Measurements from ENCODE around the gene TMC1.

Gene TMC1

DNA sequence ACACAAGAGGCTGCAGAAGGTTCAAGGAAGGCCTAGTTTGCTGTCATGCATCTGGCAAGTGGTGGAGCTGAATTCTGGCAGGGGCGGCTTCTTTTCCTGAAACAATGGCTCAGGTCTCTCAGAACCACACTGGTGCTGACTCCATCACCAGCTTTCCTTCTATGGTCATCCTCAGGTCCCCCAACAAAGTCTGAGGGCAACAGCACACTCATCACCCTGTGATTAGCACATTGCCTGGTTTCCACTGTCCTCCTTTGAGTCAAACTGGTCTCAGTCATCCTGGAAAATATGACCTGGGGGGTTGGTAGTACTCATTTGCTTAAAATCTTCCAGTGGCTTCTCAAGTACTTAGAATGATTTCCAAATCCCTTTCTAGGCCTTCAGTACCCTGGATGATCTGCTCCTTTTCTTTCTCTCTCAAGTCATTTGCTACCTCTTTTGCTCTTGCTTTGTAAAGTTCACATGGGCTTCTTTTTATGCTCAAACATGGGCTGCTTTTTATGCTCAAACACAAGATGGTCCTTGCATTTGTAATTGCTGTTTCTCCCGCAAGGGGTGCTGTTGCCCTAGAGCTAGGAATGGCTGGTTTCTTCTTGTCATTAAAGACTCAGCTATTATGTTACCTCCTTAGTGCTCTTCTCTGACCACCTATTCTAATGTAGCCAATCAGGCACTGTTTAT, 286.5 kb downstream of the TMC1 start:
- TF ChIP-seq, protein P1, sequence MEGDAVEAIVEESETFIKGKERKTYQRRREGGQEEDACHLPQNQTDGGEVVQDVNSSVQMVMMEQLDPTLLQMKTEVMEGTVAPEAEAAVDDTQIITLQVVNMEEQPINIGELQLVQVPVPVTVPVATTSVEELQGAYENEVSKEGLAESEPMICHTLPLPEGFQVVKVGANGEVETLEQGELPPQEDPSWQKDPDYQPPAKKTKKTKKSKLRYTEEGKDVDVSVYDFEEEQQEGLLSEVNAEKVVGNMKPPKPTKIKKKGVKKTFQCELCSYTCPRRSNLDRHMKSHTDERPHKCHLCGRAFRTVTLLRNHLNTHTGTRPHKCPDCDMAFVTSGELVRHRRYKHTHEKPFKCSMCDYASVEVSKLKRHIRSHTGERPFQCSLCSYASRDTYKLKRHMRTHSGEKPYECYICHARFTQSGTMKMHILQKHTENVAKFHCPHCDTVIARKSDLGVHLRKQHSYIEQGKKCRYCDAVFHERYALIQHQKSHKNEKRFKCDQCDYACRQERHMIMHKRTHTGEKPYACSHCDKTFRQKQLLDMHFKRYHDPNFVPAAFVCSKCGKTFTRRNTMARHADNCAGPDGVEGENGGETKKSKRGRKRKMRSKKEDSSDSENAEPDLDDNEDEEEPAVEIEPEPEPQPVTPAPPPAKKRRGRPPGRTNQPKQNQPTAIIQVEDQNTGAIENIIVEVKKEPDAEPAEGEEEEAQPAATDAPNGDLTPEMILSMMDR (IDR thresholded peaks at IDR 0.05; ENCODE audit: poor library complexity, severe bottlenecking) = peak; percentile 32
- ATAC-seq (ENCODE audit: low read depth) = no peak
- DNase-seq (ENCODE audit: low spot score) = no peak
- Histone ChIP-seq H3K4me3 (ENCODE audit: severe bottlenecking) (no peak overlapping the region), H3K27me3 (ENCODE audit: insufficient read depth, poor library complexity, severe bottlenecking) (no peaks in the 10 kb centered on the region), H3K9me3 (ENCODE audit: severe bottlenecking) (no peaks in the 10 kb centered on the region), H3K4me1 (ENCODE audit: insufficient read depth, poor library complexity, severe bottlenecking) (no peaks in the 10 kb centered on the region), H3K36me3 (ENCODE audit: low read depth) (no peaks in the 10 kb centered on the region), H3K27ac (ENCODE audit: poor library complexity, severe bottlenecking) (no peak overlapping the region)

DNA sequence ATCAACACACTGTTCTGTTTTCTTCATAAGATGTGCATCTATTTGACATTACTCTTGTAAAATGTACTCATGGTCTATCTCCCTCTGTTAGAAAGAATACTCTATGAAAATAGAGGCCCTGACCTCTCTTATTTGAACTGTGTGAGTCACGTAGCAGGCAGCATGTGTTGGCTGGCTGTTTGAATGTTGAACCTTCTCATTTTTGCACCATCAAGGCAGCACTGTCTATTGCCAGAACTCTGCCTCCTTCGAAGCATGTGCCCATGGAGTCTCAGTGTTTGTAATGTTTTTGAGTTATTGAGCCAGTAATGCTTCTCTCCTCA, 287.0 kb downstream of the TMC1 start:
- no peaks in the 10 kb centered on the region for H3K9me3 ChIP-seq (ENCODE audit: severe bottlenecking)
- no peaks in the 10 kb centered on the region for H3K27me3 ChIP-seq (ENCODE audit: insufficient read depth, poor library complexity, severe bottlenecking)
- TF ChIP-seq, protein P1 (IDR thresholded peaks at IDR 0.05; ENCODE audit: poor library complexity, severe bottlenecking) = peak; percentile 19
- H3K4me1 ChIP-seq (ENCODE audit: insufficient read depth, poor library complexity, severe bottlenecking) = no peaks in the 10 kb centered on the region
- no peak overlapping the region for H3K27ac ChIP-seq (ENCODE audit: poor library complexity, severe bottlenecking)
- ATAC-seq (ENCODE audit: low read depth) (no peak), DNase-seq (ENCODE audit: low spot score) (no peak)
- H3K4me3 ChIP-seq (ENCODE audit: severe bottlenecking) = no peak overlapping the region
- no peaks in the 10 kb centered on the region for H3K36me3 ChIP-seq (ENCODE audit: low read depth)

DNA sequence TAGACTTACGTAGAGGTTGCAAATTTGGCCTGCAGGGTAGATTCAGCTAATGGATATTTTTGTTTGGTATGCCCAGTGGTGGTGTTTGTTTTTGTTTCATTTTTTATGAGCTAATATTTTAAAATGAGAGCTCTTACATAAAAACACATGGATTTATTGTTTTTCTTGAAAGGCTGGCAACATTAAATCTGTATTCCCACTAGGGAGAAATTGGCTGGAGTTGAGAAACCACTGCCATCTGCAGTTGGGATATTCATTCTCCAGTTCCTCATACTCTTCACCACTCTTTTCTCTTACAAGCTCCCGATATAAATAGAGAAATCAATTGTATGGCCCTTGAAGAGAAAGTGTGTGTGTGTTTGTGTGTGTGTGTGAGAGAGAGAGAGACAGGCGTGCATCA, 288.2 kb downstream of the TMC1 start:
- Histone ChIP-seq H3K36me3 (ENCODE audit: low read depth) (no peaks in the 10 kb centered on the region), H3K4me3 (ENCODE audit: severe bottlenecking) (no peak overlapping the region), H3K27me3 (ENCODE audit: insufficient read depth, poor library complexity, severe bottlenecking) (no peaks in the 10 kb centered on the region), H3K27ac (ENCODE audit: poor library complexity, severe bottlenecking) (no peak overlapping the region), H3K9me3 (ENCODE audit: severe bottlenecking) (no peaks in the 10 kb centered on the region), H3K4me1 (ENCODE audit: insufficient read depth, poor library complexity, severe bottlenecking) (no peaks in the 10 kb centered on the region)
- ATAC-seq (ENCODE audit: low read depth) = no peak
- no peak for DNase-seq (ENCODE audit: low spot score)
- TF ChIP-seq, protein P1 (IDR thresholded peaks at IDR 0.05; ENCODE audit: poor library complexity, severe bottlenecking) = no peak

DNA sequence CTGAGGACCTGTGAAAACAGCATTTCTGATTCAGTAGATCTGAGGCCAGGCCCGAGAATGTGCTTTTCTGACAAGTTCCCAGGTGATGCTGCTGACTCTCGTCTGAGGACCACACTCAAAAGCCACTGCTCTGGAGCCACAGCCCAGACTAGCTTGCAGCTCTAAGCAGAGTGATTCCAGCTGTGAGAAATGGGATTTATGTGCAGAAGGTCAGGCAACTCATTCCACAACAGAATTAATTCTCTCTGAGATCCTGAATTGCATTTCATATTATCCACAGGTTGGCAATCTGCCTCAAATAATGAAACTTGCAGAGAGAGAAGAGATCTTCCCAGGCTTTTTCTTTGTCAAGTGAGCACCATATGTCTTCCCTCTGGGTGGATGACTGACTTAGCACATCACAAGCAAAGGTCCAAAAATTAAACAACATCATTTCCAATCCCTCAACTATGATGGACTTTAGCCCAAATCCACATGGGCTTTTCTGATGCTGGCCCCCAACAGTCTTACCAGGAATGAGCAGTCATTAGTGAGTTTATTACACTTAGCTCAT, 291.2 kb downstream of the TMC1 start:
- H3K27me3 ChIP-seq (ENCODE audit: insufficient read depth, poor library complexity, severe bottlenecking) = no peaks in the 10 kb centered on the region
- H3K9me3 ChIP-seq (ENCODE audit: severe bottlenecking) = no peaks in the 10 kb centered on the region
- no peaks in the 10 kb centered on the region for H3K36me3 ChIP-seq (ENCODE audit: low read depth)
- H3K27ac ChIP-seq (ENCODE audit: poor library complexity, severe bottlenecking) = no peak overlapping the region
- ATAC-seq (ENCODE audit: low read depth) = no peak
- DNase-seq (ENCODE audit: low spot score) = no peak
- no peaks in the 10 kb centered on the region for H3K4me1 ChIP-seq (ENCODE audit: insufficient read depth, poor library complexity, severe bottlenecking)
- H3K4me3 ChIP-seq (ENCODE audit: severe bottlenecking) = no peak overlapping the region
- TF ChIP-seq, protein P1 (IDR thresholded peaks at IDR 0.05; ENCODE audit: poor library complexity, severe bottlenecking) = no peak

DNA sequence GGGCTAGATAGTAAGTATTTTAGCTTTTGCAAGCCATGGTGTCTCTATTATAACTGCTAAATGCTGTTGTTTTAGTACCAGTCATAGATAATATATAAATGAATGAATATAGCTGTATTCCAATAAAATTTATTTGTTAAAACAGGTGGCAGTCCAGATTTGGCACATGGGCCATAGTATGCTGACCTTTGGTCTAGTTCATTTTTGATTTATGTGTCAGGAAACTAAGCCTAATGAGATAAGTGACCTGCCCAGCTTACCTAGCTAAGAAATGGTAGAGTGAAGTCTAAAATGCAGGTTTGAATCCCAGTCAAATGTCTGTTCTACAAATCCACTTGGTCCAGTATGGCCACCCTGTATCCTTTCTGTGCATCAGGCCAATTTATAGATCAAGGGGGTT, 292.1 kb downstream of the TMC1 start:
- no peaks in the 10 kb centered on the region for H3K9me3 ChIP-seq (ENCODE audit: severe bottlenecking)
- ATAC-seq (ENCODE audit: low read depth) (no peak), DNase-seq (ENCODE audit: low spot score) (no peak)
- no peak overlapping the region for H3K27ac ChIP-seq (ENCODE audit: poor library complexity, severe bottlenecking)
- H3K4me3 ChIP-seq (ENCODE audit: severe bottlenecking) = no peak overlapping the region
- TF ChIP-seq, protein P1 (IDR thresholded peaks at IDR 0.05; ENCODE audit: poor library complexity, severe bottlenecking) = no peak
- H3K4me1 ChIP-seq (ENCODE audit: insufficient read depth, poor library complexity, severe bottlenecking) = no peaks in the 10 kb centered on the region
- no peaks in the 10 kb centered on the region for H3K36me3 ChIP-seq (ENCODE audit: low read depth)
- no peaks in the 10 kb centered on the region for H3K27me3 ChIP-seq (ENCODE audit: insufficient read depth, poor library complexity, severe bottlenecking)
